ENCODE results near the gene FAM135A. TPM values are rescaled to one million over a fixed set of nuclear protein-coding genes. Genes with fewer than 3 reads are reported as not detected.
"Not testable (repeated sequence)": the region's sequence is repeated elsewhere in the genome, so short reads cannot be mapped to it uniquely, and the experiment has no call there.

The FAM135A gene
- total and polyA plus RNA-seq, 3 donors from 2014 or later: 21.7 to 68.9 (median 67.0) TPM

DNA sequence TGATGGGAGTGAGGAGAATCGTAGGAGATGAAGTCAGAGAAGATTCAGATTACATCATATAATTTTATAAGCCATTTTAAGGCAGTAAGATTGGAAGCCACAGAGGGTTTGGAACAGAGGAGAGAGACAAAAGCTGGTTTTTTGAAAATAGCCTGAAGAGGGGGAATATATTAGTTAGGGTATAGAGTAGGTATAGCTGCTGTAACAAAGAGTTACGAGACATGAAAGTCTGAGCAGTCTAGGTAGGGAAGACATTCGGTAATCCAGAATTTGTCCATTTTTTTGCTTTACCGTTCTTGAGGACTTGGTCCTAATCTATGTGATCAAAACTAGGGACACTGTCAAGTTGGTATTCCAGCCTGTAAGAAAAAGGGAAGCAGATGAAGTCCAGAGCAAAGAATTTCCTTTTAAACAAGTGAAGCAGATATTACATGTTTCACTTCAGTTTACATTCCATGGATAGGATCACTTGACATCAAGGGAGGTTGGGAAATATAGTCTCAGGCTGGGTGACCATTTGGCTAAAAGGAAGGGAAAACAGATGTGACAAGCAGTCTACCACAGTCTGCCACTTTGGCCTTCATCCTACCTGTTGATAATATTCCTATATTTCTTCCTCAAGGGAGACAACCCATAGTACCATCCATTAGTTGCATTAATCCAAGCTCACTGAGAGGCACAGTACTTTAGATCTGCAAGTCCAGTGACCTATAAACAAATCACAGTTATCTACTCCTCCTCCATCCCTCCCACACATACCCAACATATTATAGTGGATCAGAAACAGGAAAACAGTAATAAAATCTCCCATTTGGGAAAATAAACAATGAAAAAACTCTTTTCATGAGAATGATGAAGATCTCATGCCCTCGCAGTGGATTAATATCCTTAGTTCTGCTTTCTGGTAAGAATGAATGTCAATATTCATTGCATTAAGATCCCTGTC lies 10.2 kb downstream of the FAM135A start:
- peak overlapping the region in 1 of 2 donors; percentile 61 for H3K27ac ChIP-seq
- no peak for DNase-seq
- TF ChIP-seq POLR2A (IDR thresholded peaks at IDR 0.05): no peak
- TF ChIP-seq CTCF (IDR thresholded peaks at IDR 0.05): no peak

GRCh38 chr6:70424291-70424690 lies 11.0 kb downstream of the FAM135A start:
- 76% methylated on average over 3 of the region's 3 CpGs for WGBS, 2 donors
- Histone ChIP-seq H3K4me3 (no peak overlapping the region), H3K36me3 (ENCODE audit: low read depth, missing control alignments) (no peaks in the 10 kb centered on the region), H3K27me3 (no peaks in the 10 kb centered on the region), H3K4me1 (peaks cover 29% of the 10 kb centered on the region), H3K27ac (peak overlapping the region in 1 of 2 donors; percentile 61), H3K9me3 (no peaks in the 10 kb centered on the region)
- intact Hi-C loops (cut with DNase I; ENCODE audit: low total_unique reads): no loop called here
- DNase-seq: no peak
- TF ChIP-seq POLR2A (IDR thresholded peaks at IDR 0.05): no peak
- TF ChIP-seq CTCF (IDR thresholded peaks at IDR 0.05): no peak

More for the DNA sequence above, 10.2 kb downstream of the FAM135A start:
- WGBS, 2 donors: 75 to 80% methylated on average over 5 of the region's 5 CpGs
- H3K36me3 ChIP-seq (ENCODE audit: low read depth, missing control alignments): no peaks in the 10 kb centered on the region
- H3K9me3 ChIP-seq: no peaks in the 10 kb centered on the region
- intact Hi-C loops (cut with DNase I; ENCODE audit: low total_unique reads): no loop called here
- H3K4me1 ChIP-seq: peaks cover 29% of the 10 kb centered on the region
- no peak overlapping the region for H3K4me3 ChIP-seq
- H3K27me3 ChIP-seq: no peaks in the 10 kb centered on the region

DNA sequence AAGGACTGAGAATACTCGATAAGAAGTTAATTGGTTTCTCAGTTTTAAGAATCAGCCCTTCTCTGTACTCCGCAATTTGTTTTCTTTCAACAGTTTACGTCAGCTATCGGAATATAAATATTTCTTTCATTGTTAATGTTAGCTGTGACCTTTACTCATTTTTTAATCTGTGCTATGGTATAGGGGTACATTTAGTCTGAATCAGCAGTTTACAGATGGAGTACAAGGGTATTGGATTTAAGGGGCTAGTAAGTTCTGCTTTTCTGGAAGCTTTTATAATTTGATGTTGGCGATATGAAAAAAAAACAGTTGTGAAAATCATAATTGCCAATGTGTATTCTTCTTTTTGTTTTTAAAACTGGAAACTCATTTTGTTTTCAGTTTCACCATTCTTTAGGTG lies 23.0 kb downstream of the FAM135A start:
- no peaks in the 10 kb centered on the region for H3K36me3 ChIP-seq (ENCODE audit: low read depth, missing control alignments)
- H3K4me1 ChIP-seq: no peaks in the 10 kb centered on the region
- no peaks in the 10 kb centered on the region for H3K27me3 ChIP-seq
- H3K27ac ChIP-seq: no peak overlapping the region
- H3K4me3 ChIP-seq: no peak overlapping the region
- intact Hi-C loops (cut with DNase I; ENCODE audit: low total_unique reads): no loop called here
- TF ChIP-seq POLR2A (IDR thresholded peaks at IDR 0.05) (no peak), CTCF (IDR thresholded peaks at IDR 0.05) (no peak)
- 97% methylated on average over 5 of the region's 5 CpGs for WGBS, 2 donors
- H3K9me3 ChIP-seq: no peaks in the 10 kb centered on the region
- DNase-seq: no peak

GRCh38 chr6:70445001-70445400 lies 31.7 kb downstream of the FAM135A start:
- DNase-seq: no peak
- no peaks in the 10 kb centered on the region for H3K27me3 ChIP-seq
- 95 to 100% methylated on average over 2 of the region's 2 CpGs for WGBS, 2 donors
- no peaks in the 10 kb centered on the region for H3K36me3 ChIP-seq (ENCODE audit: low read depth, missing control alignments)
- intact Hi-C loops (cut with DNase I; ENCODE audit: low total_unique reads): no loop called here
- H3K9me3 ChIP-seq: no peaks in the 10 kb centered on the region
- no peak overlapping the region for H3K27ac ChIP-seq
- no peak for TF ChIP-seq POLR2A (IDR thresholded peaks at IDR 0.05)
- H3K4me1 ChIP-seq: no peaks in the 10 kb centered on the region
- no peak overlapping the region for H3K4me3 ChIP-seq

- H3K27ac ChIP-seq; H3K27me3 ChIP-seq; intact Hi-C loops (cut with DNase I; ENCODE audit: low total_unique reads); H3K4me1 ChIP-seq; H3K9me3 ChIP-seq; H3K36me3 ChIP-seq (ENCODE audit: low read depth, missing control alignments); H3K4me3 ChIP-seq; DNase-seq: not testable (repeated sequence)
- 87 to 88% methylated on average over 13 of the region's 13 CpGs for WGBS, 2 donors
Observed at GRCh38 chr6:70447343-70448070, 34.2 kb downstream of the FAM135A start.

- H3K4me1 ChIP-seq; H3K27ac ChIP-seq; H3K36me3 ChIP-seq (ENCODE audit: low read depth, missing control alignments); intact Hi-C loops (cut with DNase I; ENCODE audit: low total_unique reads); H3K27me3 ChIP-seq; H3K9me3 ChIP-seq; DNase-seq; H3K4me3 ChIP-seq: not testable (repeated sequence)
- WGBS, 2 donors: 98 to 100% methylated on average over 2 of the region's 2 CpGs
Observed at GRCh38 chr6:70453899-70454298, 40.6 kb downstream of the FAM135A start.

Data from testis (tissue), 3 donors.